Activated T-cell treated with anti-CD3 and anti-CD28 coated beads, Interleukin-2, amount 50 U/mL, for 4 hours (primary cell): Measurements from ENCODE around the gene ATP9B. TPM values are rescaled to one million over a fixed set of nuclear protein-coding genes. Genes with fewer than 3 reads are reported as not detected.
"Not testable (repeated sequence)": the region's sequence is repeated elsewhere in the genome, so short reads cannot be mapped to it uniquely, and the experiment has no call there.

ENCODE experiments used
- ATAC-seq, 2 donors: fragments of 200-7000 bp; cut with Tn5 transposase; one replicate each; pipeline ENCODE4 v1.10.0; 2021
- DNase-seq: peaks from one replicate; pipeline ENCODE4 v3.0.0-alpha.2; 2020
- H3K27me3 Mint-ChIP-seq: one replicate; pipeline ENCODE4 v1.8.0; 2021; ENCODE audit warnings: low read depth, mixed read lengths
- H3K36me3 Mint-ChIP-seq: one replicate; pipeline ENCODE4 v1.8.0; 2022; ENCODE audit warnings: mixed read lengths; ENCODE audit not compliant: insufficient read depth
- H3K4me1 Mint-ChIP-seq: one replicate; pipeline ENCODE4 v1.8.0; 2021; ENCODE audit warnings: low read depth, mixed read lengths
- H3K4me3 Mint-ChIP-seq: one replicate; pipeline ENCODE4 v1.8.0; 2021; ENCODE audit warnings: mild to moderate bottlenecking, moderate library complexity, mixed read lengths
- H3K9me3 Mint-ChIP-seq: one replicate; pipeline ENCODE4 v1.8.0; 2021; ENCODE audit warnings: mixed read lengths
- total RNA-seq, 3 donors: library from RNA; stranded (reverse); gene quantifications; one replicate each; pipeline ENCODE4 v1.2.1, GENCODE V29; 2021

Gene ATP9B
- total RNA-seq, 3 donors from 2014 or later: 16.3 to 21.6 (median 20.2) TPM

DNA sequence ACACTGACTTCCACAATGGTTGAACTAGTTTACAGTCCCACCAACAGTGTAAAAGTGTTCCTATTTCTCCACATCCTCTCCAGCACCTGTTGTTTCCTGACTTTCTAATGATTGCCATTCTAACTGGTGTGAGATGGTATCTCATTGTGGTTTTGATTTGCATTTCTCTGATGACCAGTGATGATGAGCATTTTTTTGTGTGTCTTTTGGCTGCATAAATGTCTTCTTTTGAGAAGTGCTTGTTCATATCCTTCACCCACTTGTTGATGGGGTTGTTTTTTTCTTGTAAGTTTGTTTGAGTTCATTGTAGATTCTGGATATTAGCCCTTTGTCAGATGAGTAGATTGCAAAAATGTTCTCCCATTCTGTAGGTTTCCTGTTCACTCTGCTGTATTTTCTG lies 202.6 kb downstream of the ATP9B start:
- H3K9me3 Mint-ChIP-seq, ATAC-seq, H3K27me3 Mint-ChIP-seq, DNase-seq, H3K4me3 Mint-ChIP-seq: not testable (repeated sequence)
- Mint-ChIP-seq H3K36me3 (peaks cover 47% of the 10 kb centered on the region), H3K4me1 (peaks cover 20% of the 10 kb centered on the region)

DNA sequence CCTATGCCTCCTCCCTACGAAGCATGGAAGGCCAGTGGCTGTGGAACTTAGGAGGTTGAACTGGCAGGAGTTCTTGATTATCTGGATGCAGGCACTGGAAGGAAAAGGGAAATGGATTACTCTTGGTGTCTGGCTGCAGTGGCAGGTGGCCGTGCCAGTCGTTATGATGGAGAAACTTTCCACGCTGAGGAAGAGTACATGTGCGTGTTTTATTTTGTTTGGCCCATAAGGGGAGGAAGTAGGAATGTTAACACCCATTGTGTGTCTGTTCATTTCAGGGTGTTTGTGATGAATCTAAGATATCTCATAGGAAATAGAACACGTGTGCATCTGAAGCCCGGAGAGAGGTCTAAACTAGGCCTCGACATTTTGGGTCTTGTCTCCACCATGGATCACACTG lies 203.7 kb downstream of the ATP9B start:
- no peak for DNase-seq
- Mint-ChIP-seq H3K9me3 (peaks cover 7% of the 10 kb centered on the region), H3K4me1 (peaks cover 20% of the 10 kb centered on the region), H3K4me3 (no peak overlapping the region), H3K27me3 (no peaks in the 10 kb centered on the region), H3K36me3 (peaks cover 47% of the 10 kb centered on the region)
- no peak for ATAC-seq

GRCh38 chr18:79274823-79275222 lies 205.6 kb downstream of the ATP9B start:
- ATAC-seq (no peak), DNase-seq (no peak)
- Mint-ChIP-seq H3K4me1 (peaks cover 20% of the 10 kb centered on the region), H3K27me3 (no peaks in the 10 kb centered on the region), H3K36me3 (peaks cover 42% of the 10 kb centered on the region), H3K9me3 (no peaks in the 10 kb centered on the region), H3K4me3 (no peak overlapping the region)

DNA sequence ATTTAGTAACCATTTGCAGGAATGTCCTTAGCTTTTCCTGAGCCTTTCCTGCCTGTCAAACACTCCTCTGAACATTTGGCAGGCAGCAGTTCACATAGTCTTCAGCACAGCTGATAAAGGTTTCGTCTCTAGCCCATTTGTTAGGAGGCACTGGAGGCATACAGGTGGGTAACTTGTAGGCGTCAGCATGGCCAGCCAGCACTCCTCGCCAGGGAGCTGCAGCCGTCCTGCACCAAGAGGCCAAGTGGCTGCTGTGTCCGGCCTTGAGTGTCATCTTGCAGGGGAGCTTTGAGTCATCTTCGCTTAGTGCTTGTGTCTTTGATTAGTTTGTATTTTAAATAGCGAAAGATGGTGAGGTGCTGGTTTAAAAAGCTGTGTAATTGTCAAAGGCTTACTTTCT lies 206.3 kb downstream of the ATP9B start:
- Mint-ChIP-seq H3K9me3 (no peaks in the 10 kb centered on the region), H3K4me1 (peaks cover 20% of the 10 kb centered on the region), H3K4me3 (no peak overlapping the region), H3K36me3 (peaks cover 40% of the 10 kb centered on the region), H3K27me3 (no peaks in the 10 kb centered on the region)
- DNase-seq (no peak), ATAC-seq (no peak)

GRCh38 chr18:79275992-79276391 lies 206.8 kb downstream of the ATP9B start:
- no peak overlapping the region for H3K4me3 Mint-ChIP-seq

DNA sequence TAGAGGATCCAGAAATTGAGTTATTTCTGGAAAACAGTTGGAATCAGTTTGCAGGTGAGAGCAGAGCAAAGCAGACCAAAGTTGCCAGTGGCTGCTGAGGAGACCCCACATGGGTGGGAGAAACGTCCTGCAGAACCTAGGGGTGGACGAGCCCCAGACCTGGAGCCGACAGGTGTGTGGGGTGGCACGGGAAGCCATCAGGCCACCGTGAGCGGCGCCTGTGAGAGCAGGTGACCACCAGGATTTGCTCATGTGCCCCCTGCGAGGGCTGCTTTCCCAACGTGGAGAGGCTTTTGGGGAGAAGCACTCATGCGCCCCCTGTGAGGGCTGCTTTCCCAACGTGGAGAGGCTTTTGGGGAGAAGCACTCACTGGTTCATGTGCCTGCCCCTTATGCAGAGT lies 209.7 kb downstream of the ATP9B start:
- no peaks in the 10 kb centered on the region for H3K9me3 Mint-ChIP-seq
- H3K4me1 Mint-ChIP-seq: peaks cover 20% of the 10 kb centered on the region
- H3K4me3 Mint-ChIP-seq: no peak overlapping the region
- no peak for ATAC-seq
- DNase-seq: no peak
- no peaks in the 10 kb centered on the region for H3K27me3 Mint-ChIP-seq
- H3K36me3 Mint-ChIP-seq: peaks cover 39% of the 10 kb centered on the region

More at GRCh38 chr18:79275992-79276391, 206.8 kb downstream of the ATP9B start:
- Mint-ChIP-seq H3K36me3 (peaks cover 36% of the 10 kb centered on the region), H3K9me3 (no peaks in the 10 kb centered on the region), H3K27me3 (no peaks in the 10 kb centered on the region), H3K4me1 (peaks cover 20% of the 10 kb centered on the region)
- ATAC-seq: no peak
- no peak for DNase-seq

GRCh38 chr18:79283131-79283810 lies 214.1 kb downstream of the ATP9B start:
- H3K36me3 Mint-ChIP-seq: peaks cover 31% of the 10 kb centered on the region
- ATAC-seq (no peak), DNase-seq (no peak)
- H3K27me3 Mint-ChIP-seq: no peaks in the 10 kb centered on the region
- H3K9me3 Mint-ChIP-seq: no peaks in the 10 kb centered on the region
- no peaks in the 10 kb centered on the region for H3K4me1 Mint-ChIP-seq
- no peak overlapping the region for H3K4me3 Mint-ChIP-seq

- ATAC-seq (no peak), DNase-seq (no peak)
- Mint-ChIP-seq H3K4me3 (no peak overlapping the region), H3K27me3 (no peaks in the 10 kb centered on the region), H3K4me1 (no peaks in the 10 kb centered on the region), H3K36me3 (peaks cover 26% of the 10 kb centered on the region), H3K9me3 (no peaks in the 10 kb centered on the region)
Measured at GRCh38 chr18:79283929-79284328, 214.7 kb downstream of the ATP9B start.

- not testable (repeated sequence) for H3K9me3 Mint-ChIP-seq, H3K27me3 Mint-ChIP-seq, ATAC-seq, DNase-seq, H3K4me3 Mint-ChIP-seq, H3K4me1 Mint-ChIP-seq
- H3K36me3 Mint-ChIP-seq: peaks cover 26% of the 10 kb centered on the region
Measured at GRCh38 chr18:79285191-79285590, 216.0 kb downstream of the ATP9B start.

- H3K4me3 Mint-ChIP-seq, ATAC-seq, H3K9me3 Mint-ChIP-seq, H3K27me3 Mint-ChIP-seq, DNase-seq: not testable (repeated sequence)
- peaks cover 14% of the 10 kb centered on the region for H3K4me1 Mint-ChIP-seq
- peaks cover 14% of the 10 kb centered on the region for H3K36me3 Mint-ChIP-seq
Measured at GRCh38 chr18:79290409-79290808, 221.2 kb downstream of the ATP9B start.

DNA sequence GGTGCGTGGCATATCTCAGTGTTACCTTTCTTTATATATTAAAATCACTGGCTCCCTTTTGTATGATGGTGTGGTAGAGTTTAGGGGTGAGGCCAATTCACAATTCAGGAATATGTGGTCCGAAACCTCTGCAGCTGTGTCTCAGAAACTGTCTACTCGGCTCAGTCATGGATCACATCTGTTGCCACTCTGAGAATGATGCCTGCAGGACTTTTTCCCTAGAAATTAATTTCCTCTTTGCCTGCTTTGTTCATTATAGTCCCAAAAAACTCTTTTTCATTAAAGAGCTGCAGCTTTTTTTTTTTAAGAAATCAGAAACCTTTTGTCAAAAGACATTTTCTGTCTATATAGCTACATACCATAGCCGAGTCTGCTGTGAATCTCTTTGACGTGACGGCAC lies 221.7 kb downstream of the ATP9B start:
- H3K4me3 Mint-ChIP-seq: no peak overlapping the region
- H3K27me3 Mint-ChIP-seq: no peaks in the 10 kb centered on the region
- peaks cover 16% of the 10 kb centered on the region for H3K36me3 Mint-ChIP-seq
- ATAC-seq: no peak
- H3K9me3 Mint-ChIP-seq: no peaks in the 10 kb centered on the region
- H3K4me1 Mint-ChIP-seq: peaks cover 14% of the 10 kb centered on the region
- no peak for DNase-seq

DNA sequence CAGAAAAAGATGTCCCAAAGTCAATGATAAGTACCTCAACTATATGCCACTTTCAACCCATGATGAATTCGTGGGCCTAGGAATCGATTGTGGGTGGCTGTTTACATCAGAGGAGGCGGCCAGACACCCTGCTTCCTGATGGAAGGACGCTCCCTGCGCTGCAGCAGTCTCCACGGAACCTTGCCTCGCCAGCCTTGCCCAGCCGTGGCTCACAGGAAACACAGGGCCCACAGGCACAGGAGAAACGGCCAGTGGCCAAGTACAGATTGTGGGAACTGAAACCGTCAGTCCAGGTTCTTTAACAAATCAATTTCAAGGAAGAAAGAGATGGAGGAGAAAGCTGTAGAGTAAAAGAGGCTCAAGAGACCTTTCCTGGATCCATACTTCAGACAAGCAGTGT lies 225.0 kb downstream of the ATP9B start:
- no peaks in the 10 kb centered on the region for H3K27me3 Mint-ChIP-seq
- ATAC-seq (no peak), DNase-seq (no peak)
- peaks cover 27% of the 10 kb centered on the region for H3K36me3 Mint-ChIP-seq
- no peak overlapping the region for H3K4me3 Mint-ChIP-seq
- peaks cover 12% of the 10 kb centered on the region for H3K4me1 Mint-ChIP-seq
- no peaks in the 10 kb centered on the region for H3K9me3 Mint-ChIP-seq

- ATAC-seq (no peak), DNase-seq (no peak)
- no peaks in the 10 kb centered on the region for H3K27me3 Mint-ChIP-seq
- H3K4me3 Mint-ChIP-seq: no peak overlapping the region
- H3K4me1 Mint-ChIP-seq: no peaks in the 10 kb centered on the region
- H3K36me3 Mint-ChIP-seq: peaks cover 26% of the 10 kb centered on the region
- H3K9me3 Mint-ChIP-seq: no peaks in the 10 kb centered on the region
Measured at GRCh38 chr18:79299272-79299671, 230.1 kb downstream of the ATP9B start.

DNA sequence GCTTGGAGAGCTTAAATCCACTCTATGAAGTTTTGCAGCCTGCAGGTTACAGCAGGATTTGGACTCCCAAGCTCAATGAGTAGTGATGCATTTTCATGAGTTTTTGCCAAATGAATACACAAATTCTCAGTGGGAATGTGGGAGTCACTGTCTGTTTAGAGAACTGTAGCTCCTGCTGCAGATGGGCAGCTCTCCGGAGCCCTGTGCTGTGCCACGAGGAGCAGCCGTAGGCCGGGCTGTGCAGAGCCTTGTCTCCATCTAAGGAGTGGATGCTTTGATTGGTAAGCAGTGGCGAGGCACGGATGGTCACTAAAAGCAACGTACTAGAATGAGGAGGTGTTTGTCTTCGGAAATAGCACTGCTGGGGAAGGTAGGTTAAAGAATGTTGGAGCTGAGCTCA lies 230.5 kb downstream of the ATP9B start:
- no peak for DNase-seq
- Mint-ChIP-seq H3K27me3 (no peaks in the 10 kb centered on the region), H3K9me3 (no peaks in the 10 kb centered on the region), H3K36me3 (peaks cover 25% of the 10 kb centered on the region), H3K4me3 (no peak overlapping the region), H3K4me1 (no peaks in the 10 kb centered on the region)
- ATAC-seq: no peak

DNA sequence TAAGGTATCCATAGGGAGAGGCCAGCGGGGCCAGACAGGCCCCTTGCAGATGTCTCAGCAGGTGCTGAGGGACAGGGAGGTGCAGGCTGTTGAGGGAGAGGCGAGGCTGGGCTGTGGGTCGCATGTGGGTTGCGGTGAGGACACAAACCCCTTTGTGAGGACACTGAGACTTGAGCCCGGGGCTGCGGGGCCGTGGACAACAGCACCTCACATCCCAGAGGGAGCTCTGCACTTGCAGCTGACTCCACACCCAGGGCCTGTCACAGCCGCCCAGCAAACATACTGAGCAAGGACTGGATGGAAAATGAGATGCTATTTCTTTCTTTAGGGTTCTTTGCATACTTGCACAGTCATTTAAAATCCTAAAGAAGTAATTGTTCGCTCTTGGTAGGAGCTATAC lies 231.2 kb downstream of the ATP9B start:
- H3K36me3 Mint-ChIP-seq: peaks cover 24% of the 10 kb centered on the region
- no peaks in the 10 kb centered on the region for H3K9me3 Mint-ChIP-seq
- ATAC-seq: no peak
- no peak for DNase-seq
- H3K27me3 Mint-ChIP-seq: no peaks in the 10 kb centered on the region
- H3K4me3 Mint-ChIP-seq: no peak overlapping the region
- H3K4me1 Mint-ChIP-seq: no peaks in the 10 kb centered on the region
